Hematopoietic multipotent progenitor cell treated with erythropoietin and hydrocortisone succinate and interleukin-3 and kit ligand, for 6 days (in vitro differentiated cells): ENCODE measurements around the gene CSNK2B.

Experiments used
- DNase-seq: peaks from one replicate; pipeline ENCODE4 v3.0.0-alpha.2; 2015

CSNK2B gene

DNA sequence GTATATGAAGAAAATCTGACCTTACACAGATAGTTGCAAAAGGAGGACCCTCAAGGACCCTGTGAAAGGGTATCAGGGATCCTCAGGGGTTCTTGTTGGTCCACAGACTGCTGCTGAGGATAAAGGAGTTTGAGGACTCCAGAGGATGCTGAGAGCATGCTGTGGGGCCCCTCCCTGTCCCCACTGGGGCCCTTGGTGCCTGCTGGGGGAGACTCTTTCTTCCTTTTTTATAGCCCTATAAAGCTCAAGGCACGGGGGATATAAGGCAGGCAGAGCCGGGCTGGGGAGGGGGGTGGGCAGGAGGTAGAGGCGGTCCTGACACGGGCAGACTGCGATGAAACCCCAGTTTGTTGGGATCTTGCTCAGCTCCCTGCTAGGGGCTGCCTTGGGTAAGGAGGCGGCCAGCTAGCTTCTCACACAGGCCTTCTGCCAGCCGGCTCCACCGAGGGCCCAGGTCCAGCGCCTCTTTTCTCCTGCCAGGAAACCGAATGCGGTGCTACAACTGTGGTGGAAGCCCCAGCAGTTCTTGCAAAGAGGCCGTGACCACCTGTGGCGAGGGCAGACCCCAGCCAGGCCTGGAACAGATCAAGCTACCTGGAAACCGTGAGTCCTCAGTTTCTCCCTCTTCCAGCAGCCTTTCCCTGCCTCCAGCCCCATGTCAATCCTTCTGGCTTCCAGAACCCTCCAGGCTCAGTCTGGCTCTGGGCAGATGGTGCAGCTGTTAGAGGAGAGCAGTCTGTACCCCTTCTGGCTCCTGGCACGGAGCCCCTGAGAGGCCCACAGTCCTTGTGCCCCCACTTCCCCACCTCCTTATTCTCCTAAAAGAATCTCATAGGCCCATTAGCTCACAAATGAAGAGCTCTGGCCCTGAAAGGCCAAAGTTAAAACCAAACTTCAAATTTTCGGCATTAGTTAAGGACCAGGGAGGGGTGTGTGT lies 49.4 kb downstream of the CSNK2B start, which contains the start of gene LY6G6D:
LY6G6D (plus strand) TSS at position 327 of the 937 bp plus-strand sequence; CDS start at position 335, 8 bp downstream.
- DNase-seq, result no peak

DNA sequence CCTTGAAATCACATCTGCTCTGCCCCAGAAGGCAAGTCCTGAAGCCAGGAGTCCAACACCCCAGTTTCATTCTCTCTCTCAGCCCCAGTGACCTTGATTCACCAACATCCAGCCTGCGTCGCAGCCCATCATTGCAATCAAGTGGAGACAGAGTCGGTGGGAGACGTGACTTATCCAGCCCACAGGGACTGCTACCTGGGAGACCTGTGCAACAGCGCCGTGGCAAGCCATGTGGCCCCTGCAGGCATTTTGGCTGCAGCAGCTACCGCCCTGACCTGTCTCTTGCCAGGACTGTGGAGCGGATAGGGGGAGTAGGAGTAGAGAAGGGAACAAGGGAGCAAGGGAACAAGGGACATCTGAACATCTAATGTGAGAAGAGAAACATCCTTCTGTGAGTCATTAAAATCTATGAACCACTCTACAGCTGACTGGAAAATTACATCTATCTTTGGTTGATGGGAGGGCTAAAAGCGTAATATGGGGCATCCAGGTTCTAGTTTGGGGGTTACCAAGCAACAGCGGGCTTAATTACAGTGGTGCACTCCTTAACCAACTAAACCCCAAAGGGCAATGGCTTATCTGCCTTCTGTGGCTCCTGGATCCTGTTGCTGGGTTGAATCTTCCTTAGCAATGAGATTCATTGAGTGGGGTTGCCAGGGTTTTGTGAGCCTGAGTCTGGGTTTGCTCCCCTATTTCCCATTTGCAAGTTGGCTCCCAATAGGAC lies 51.8 kb downstream of the CSNK2B start:
- no peak for DNase-seq

DNA sequence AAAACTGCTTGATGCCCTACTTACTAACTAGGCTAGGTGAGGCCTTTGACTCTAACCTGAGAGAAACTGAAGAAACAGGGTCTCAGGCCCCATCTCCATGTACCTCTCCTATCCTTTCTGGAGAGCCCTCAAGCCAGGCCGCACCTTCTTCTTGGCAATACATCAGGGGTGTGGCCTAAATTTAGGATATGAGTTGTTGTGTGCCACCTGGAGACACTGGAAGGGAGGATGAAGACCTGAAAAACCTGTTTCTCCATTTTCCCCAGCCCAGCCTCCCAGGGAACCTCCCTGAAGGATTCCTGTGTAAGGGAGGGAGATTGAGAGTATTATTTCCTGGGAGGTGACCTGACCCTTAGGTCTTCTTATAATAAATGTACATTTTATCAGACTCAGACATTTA lies 52.4 kb downstream of the CSNK2B start:
- no peak for DNase-seq

DNA sequence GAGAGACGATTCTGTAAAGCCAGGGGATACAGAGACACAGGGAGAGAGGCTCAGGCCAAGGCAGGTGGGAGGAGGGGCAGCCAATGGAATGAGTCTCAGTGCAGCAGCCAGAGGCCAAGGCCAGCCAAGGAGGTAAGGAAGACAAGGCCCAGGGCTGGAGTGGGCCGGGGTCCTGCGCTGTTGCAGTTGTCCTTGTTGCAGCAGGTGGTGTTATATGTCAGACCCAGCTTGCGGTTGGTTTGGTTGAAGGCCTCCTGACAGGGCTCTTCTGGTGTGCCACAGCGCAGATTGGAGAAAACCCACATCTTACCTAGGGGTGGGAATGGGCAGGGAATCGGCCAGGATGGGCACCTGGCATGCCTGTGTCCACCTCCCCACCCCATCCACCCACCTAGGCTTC lies 53.1 kb downstream of the CSNK2B start:
- DNase-seq, result no peak
